ENCODE results near the gene NSMCE1. TPM values are rescaled to one million over a fixed set of nuclear protein-coding genes. Genes with fewer than 3 reads are reported as not detected.

NSMCE1 gene
- total RNA-seq, 1 donor from 2014 or later = 21.0 TPM

DNA sequence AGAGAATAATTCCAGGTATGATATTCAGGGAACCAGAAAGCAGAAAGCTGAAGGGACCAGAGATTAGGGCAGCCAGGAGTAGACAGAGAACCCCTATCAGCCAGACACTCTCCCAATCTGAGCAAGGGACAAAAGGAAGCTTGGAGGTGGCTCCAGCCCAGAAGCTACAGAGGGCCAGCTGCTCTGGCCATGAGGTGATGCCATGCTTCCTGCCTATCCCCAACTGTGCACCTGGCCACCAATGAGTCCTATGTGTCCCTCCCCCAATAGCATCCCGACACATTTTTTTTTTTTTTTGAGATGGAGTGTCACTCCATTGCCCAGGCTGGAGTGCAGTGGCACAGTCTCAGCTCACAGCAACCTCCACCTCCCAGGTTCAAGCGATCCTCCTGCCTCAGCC, 30.0 kb downstream of the NSMCE1 start:
- peaks cover 13% of the 10 kb centered on the region for H3K27me3 Mint-ChIP-seq (ENCODE audit: unreplicated experiment)
- H3K9me3 Mint-ChIP-seq (ENCODE audit: unreplicated experiment) = no peaks in the 10 kb centered on the region
- peak overlapping the region; percentile 63 for H3K4me3 Mint-ChIP-seq (ENCODE audit: unreplicated experiment)
- H3K27ac Mint-ChIP-seq (ENCODE audit: unreplicated experiment) = no peak overlapping the region
- peaks cover 53% of the 10 kb centered on the region for H3K4me1 Mint-ChIP-seq (ENCODE audit: unreplicated experiment)
- no peak for TF ChIP-seq CTCF (IDR thresholded peaks at IDR 0.05; ENCODE audit: unreplicated experiment)
- peaks cover 13% of the 10 kb centered on the region for H3K36me3 Mint-ChIP-seq (ENCODE audit: low read depth, unreplicated experiment)
- no peak for DNase-seq (ENCODE audit: low spot score)

DNA sequence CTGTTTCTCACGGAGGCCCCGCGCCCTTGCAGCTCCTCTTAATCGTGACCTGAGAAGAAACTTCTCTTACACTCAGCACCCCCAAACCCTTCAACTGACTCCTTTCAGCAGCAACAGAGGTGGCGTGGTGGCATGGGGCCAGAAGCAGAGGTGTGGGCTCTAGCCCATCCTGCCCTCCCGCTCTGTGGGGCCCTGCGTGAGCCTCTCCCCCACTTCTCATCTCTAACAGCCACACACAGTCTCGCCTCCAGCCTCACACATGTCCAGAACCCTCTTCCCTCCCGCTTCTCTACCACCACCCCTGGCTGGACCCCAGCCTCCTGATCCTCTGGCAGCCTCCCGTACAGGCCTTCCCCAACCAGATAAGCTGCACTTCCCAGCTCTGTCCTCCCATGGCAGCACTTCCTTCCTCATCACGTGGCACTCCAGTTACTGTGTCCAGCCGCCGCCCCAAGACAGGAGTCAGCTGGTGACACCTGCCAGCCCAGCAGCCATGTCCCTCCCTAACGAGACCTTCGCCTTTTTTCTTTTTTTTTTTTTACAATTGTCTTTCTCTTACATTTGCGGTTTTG, 30.5 kb downstream of the NSMCE1 start:
- Mint-ChIP-seq H3K4me3 (ENCODE audit: unreplicated experiment) (peak overlapping the region; percentile 63), H3K36me3 (ENCODE audit: low read depth, unreplicated experiment) (peaks cover 13% of the 10 kb centered on the region), H3K27ac (ENCODE audit: unreplicated experiment) (peak overlapping the region; percentile 78), H3K9me3 (ENCODE audit: unreplicated experiment) (no peaks in the 10 kb centered on the region), H3K4me1 (ENCODE audit: unreplicated experiment) (peaks cover 50% of the 10 kb centered on the region), H3K27me3 (ENCODE audit: unreplicated experiment) (peaks cover 13% of the 10 kb centered on the region)
- DNase-seq (ENCODE audit: low spot score) = no peak
- no peak for TF ChIP-seq CTCF (IDR thresholded peaks at IDR 0.05; ENCODE audit: unreplicated experiment)

GRCh38 chr16:27237219-27238015, 31.2 kb downstream of the NSMCE1 start:
- H3K4me1 Mint-ChIP-seq (ENCODE audit: unreplicated experiment) = peaks cover 44% of the 10 kb centered on the region
- no peaks in the 10 kb centered on the region for H3K9me3 Mint-ChIP-seq (ENCODE audit: unreplicated experiment)
- H3K4me3 Mint-ChIP-seq (ENCODE audit: unreplicated experiment) = no peak overlapping the region

GRCh38 chr16:27236635-27237218, 31.8 kb downstream of the NSMCE1 start:
- Mint-ChIP-seq H3K27ac (ENCODE audit: unreplicated experiment) (peak overlapping the region; percentile 65), H3K4me3 (ENCODE audit: unreplicated experiment) (peak overlapping the region; percentile 1), H3K27me3 (ENCODE audit: unreplicated experiment) (peaks cover 15% of the 10 kb centered on the region)

More at GRCh38 chr16:27237219-27238015, 31.2 kb downstream of the NSMCE1 start:
- DNase-seq (ENCODE audit: low spot score) = peak; percentile 39
- H3K27ac Mint-ChIP-seq (ENCODE audit: unreplicated experiment) = peak overlapping the region; percentile 78
- TF ChIP-seq CTCF (IDR thresholded peaks at IDR 0.05; ENCODE audit: unreplicated experiment) = no peak
- peaks cover 13% of the 10 kb centered on the region for H3K36me3 Mint-ChIP-seq (ENCODE audit: low read depth, unreplicated experiment)
- peaks cover 13% of the 10 kb centered on the region for H3K27me3 Mint-ChIP-seq (ENCODE audit: unreplicated experiment)

More at GRCh38 chr16:27236635-27237218, 31.8 kb downstream of the NSMCE1 start:
- Mint-ChIP-seq H3K36me3 (ENCODE audit: low read depth, unreplicated experiment) (peaks cover 13% of the 10 kb centered on the region), H3K4me1 (ENCODE audit: unreplicated experiment) (peaks cover 37% of the 10 kb centered on the region), H3K9me3 (ENCODE audit: unreplicated experiment) (no peaks in the 10 kb centered on the region)
- DNase-seq (ENCODE audit: low spot score) = no peak
- TF ChIP-seq CTCF (IDR thresholded peaks at IDR 0.05; ENCODE audit: unreplicated experiment) = no peak
